NCI-H1048 (cell line): ENCODE results near the gene ERC1.
"Not testable (repeated sequence)": the region's sequence is repeated elsewhere in the genome, so short reads cannot be mapped to it uniquely, and the experiment has no call there.

ENCODE experiments used
- DNase-seq: peaks from one replicate; lab custom pipeline; 2025; lab: John Stamatoyannopoulos, UW

The ERC1 gene

GRCh38 chr12:1289371-1290155, 298.5 kb downstream of the ERC1 start:
- no peak for DNase-seq

GRCh38 chr12:1290716-1291115, 299.7 kb downstream of the ERC1 start:
- DNase-seq = no peak

GRCh38 chr12:1291601-1292332, 300.7 kb downstream of the ERC1 start:
- no peak for DNase-seq

- DNase-seq = no peak
These were observed 302.9 kb downstream of the ERC1 start for GRCh38 chr12:1293901-1294300.

GRCh38 chr12:1297206-1297605, 306.2 kb downstream of the ERC1 start:
- DNase-seq = no peak

GRCh38 chr12:1297639-1298175, 306.7 kb downstream of the ERC1 start:
- no peak for DNase-seq

GRCh38 chr12:1300460-1300859, 309.4 kb downstream of the ERC1 start:
- no peak for DNase-seq

- no peak for DNase-seq
These were observed 311.3 kb downstream of the ERC1 start for GRCh38 chr12:1302201-1302870.

- no peak for DNase-seq
These were observed 314.0 kb downstream of the ERC1 start for GRCh38 chr12:1305063-1305434.

GRCh38 chr12:1305791-1306500, 314.9 kb downstream of the ERC1 start:
- no peak for DNase-seq

- DNase-seq = no peak
These were observed 315.8 kb downstream of the ERC1 start for GRCh38 chr12:1306817-1307216.

GRCh38 chr12:1307796-1308195, 316.8 kb downstream of the ERC1 start:
- no peak for DNase-seq

- DNase-seq = no peak
These were observed 318.6 kb downstream of the ERC1 start for GRCh38 chr12:1309613-1310012.

- DNase-seq = no peak
These were observed 319.6 kb downstream of the ERC1 start for GRCh38 chr12:1310653-1311052.

- DNase-seq = no peak
These were observed 320.1 kb downstream of the ERC1 start for GRCh38 chr12:1311145-1311544.

- no peak for DNase-seq
These were observed 322.9 kb downstream of the ERC1 start for GRCh38 chr12:1313906-1314305.

GRCh38 chr12:1314523-1314922, 323.5 kb downstream of the ERC1 start:
- no peak for DNase-seq

GRCh38 chr12:1316991-1317390, 326.0 kb downstream of the ERC1 start:
- not testable (repeated sequence) for DNase-seq

- DNase-seq = peak; percentile 90
These were observed 327.5 kb downstream of the ERC1 start for GRCh38 chr12:1318327-1319031.

GRCh38 chr12:1319212-1319611, 328.2 kb downstream of the ERC1 start:
- no peak for DNase-seq

GRCh38 chr12:1320021-1320420, 329.0 kb downstream of the ERC1 start:
- no peak for DNase-seq
